HG03095 (cell line): Measurements from ENCODE around the gene PRAMEF6.
"Not testable (repeated sequence)": the region's sequence is repeated elsewhere in the genome, so short reads cannot be mapped to it uniquely, and the experiment has no call there.

Experiments
- ATAC-seq: cut with Tn5 transposase; IDR thresholded peaks from one replicate; pipeline ENCODE4 v1.9.1; 2021; ENCODE audit warnings: moderate library complexity; ENCODE audit not compliant: unreplicated experiment

Gene PRAMEF6

DNA sequence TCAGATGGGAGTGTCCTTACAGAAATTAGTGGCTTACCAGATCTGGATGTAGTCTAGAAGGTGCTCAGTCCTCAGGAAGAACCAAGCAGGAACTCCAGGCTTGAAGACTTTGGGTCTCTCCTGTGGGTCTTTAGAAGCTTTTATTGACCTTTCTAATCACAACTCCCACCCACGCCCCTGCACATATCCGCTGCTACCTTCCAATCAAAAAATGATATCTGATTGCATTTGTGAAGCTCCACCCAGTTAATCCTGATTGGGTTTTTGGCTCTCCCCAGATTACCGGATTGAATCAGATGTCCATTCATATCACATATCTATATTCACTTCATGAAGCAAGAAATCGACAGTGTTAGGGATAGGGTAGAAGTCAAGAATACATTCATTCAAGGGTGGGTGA, at the start of gene PRAMEF6:
PRAMEF6 (minus strand) TSS at position 101 of the 400 bp plus-strand sequence. CDS start 5,062 bp downstream, outside the sequence.
- ATAC-seq = not testable (repeated sequence)

DNA sequence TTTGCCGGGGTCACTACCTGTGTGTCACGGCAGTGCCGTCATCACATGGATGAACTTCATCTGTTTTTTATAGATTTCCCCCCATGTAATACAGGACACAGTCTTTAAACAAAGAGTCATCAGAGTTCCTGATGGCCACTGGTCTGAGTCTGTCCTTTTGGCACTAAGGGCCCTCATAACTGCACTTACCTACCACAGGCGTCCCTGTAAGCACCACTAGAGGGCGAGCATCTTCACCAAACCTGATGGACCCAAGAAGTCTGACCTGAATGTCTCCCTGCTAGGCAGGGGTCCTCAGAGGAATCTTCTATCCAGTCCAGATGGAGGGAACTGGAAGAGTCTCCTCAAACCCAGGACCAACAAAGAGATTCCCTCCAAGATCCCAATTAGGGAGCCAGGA, 23.0 kb downstream of the PRAMEF6 start:
- not testable (repeated sequence) for ATAC-seq

DNA sequence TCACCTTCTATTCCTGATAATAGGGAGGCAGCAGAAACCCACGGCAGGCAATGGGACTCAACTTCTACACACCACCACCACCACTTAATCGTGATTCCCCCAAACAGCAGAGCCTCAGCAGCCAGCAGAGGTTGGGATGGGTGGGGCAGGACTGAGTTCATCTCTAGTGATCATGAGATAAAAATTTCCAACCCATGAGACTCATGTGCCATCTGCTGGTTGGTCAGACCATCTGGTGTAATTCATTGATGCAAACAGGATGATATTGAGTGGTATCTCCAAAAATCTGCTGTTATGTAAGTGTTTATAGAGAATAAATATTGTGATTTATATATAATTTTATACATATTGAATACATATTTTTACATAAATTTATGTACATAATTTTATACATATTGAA, 25.6 kb downstream of the PRAMEF6 start:
- not testable (repeated sequence) for ATAC-seq

DNA sequence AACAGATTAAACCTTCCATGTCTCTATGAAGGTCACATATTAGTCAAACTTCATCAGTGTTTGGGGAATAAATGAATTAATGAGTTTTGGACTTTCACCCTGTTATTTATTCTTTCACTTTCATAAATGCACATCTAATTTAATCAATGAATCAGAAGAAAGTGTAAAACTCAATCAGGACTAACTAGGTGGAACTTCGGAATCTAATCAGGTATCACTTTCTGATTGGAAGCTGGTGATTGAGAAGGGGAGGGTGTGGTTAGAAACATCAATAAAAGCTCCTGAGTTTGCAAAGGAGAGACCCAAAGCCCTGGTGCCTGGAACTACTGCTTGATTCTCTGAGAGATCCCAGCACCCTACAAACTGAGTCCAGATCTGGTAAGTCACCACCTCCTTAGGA, 31.1 kb downstream of the PRAMEF6 start, which contains the start of gene PRAMEF7:
PRAMEF7 (plus strand) TSS at position 301 of the 400 bp plus-strand sequence. CDS start 1,083 bp downstream, outside the sequence.
- not testable (repeated sequence) for ATAC-seq

DNA sequence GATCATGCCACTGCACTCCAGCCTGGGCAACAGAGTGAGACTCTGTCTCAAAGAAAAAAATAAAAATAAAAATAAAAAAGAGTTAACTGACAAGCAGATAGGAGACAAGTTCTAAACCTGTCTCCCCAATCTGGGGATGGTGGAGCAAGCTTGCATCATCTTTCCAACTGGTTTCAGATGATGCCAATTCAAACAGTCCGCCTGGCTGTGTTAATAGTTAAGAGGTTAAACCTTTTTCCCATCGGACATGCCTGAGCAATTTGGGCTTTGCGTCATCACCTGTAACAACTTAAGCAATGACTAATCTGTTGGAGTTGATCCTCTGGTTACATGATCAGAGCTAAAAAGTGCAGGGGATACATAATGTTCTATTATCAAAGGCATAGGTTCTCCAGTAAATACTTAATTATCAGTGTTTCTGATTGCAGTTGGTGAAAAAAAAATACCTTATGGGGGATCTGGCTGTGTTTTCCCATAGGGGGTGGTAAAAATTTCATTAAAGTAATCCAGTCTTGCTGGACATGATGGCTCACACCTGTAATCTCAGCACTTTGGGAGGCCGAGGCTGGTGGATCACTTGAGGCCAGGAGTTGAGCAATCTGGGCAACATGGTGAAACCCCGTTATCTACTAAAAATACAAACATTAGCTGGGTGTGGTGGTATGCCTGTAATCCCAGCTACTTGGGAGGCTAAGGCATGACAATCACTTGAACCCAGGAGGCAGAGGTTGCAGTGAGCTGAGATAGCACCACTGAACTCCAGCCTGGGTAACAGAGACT, 43.4 kb downstream of the PRAMEF6 start:
- ATAC-seq = not testable (repeated sequence)

DNA sequence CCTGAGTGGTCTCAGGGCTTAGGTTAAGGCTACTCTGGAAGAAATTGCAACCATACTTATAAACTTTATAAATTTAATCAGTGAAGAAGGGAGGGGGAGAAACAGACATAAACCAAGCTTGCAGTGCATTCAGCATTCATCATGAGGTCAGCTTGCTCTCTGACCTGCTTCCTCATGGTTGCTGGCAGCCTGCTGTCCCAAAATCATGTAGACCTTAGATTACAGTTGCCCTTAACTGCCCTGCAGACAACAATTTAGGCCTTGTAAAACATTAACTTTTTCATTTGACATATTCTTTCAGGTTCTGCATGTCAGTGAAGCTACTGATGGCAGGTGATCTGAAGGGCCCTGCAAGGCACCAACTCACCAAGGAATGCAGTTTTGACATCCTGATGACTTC, 48.2 kb downstream of the PRAMEF6 start:
- ATAC-seq = not testable (repeated sequence)

DNA sequence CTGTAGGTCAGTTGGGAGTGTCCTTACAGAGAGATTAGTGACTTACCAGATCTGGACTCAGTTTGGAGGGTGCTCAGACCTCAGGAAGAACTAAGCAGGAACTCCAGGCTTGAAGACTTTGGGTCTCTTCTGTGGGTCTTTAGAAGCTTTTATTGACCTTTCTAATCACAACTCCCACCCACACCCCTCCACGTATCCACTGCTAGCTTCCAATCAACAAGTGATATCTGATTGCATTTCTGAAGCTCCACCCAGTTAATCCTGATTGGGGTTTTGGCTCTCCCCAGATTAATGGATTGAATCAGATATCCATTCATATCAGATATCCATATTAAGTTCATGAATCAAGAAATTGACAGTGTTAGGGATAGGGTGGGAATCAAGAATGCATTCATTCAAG, 49.2 kb downstream of the PRAMEF6 start, which contains the start of gene PRAMEF10:
PRAMEF10 (minus strand) TSS at position 101 of the 400 bp plus-strand sequence. CDS start 2,423 bp downstream, outside the sequence.
- not testable (repeated sequence) for ATAC-seq
